GM12872 (cell line): Measurements from ENCODE around the gene ZNF394.

Experiments used
- CTCF ChIP-seq: IDR thresholded peaks from 3 replicates; pipeline ENCODE4 v1.5.1; 2011; ENCODE audit warnings: low read depth, mild to moderate bottlenecking, low read length, moderate library complexity; ENCODE audit not compliant: insufficient read depth

Gene ZNF394

GRCh38 chr7:99446096-99446495, 54.0 kb downstream of the ZNF394 start:
- no peak for TF ChIP-seq CTCF
